SK-N-DZ (cell line): ENCODE results near the gene VPS33B.
"Not testable (repeated sequence)": the region's sequence is repeated elsewhere in the genome, so short reads cannot be mapped to it uniquely, and the experiment has no call there.

ENCODE experiments used
- DNase-seq: peaks from one replicate; pipeline ENCODE4 v3.0.0-alpha.2; 2015; ENCODE audit warnings: low spot score

Gene VPS33B

GRCh38 chr15:91032919-91033803 lies 10.8 kb upstream of the VPS33B start:
- DNase-seq, result peak; percentile 47

- DNase-seq, result no peak
Observed at GRCh38 chr15:91031796-91032195, 9.4 kb upstream of the VPS33B start.

- DNase-seq, result no peak
Observed at GRCh38 chr15:91027677-91028076, 5.3 kb upstream of the VPS33B start.

- DNase-seq, result no peak
Observed at GRCh38 chr15:91023720-91024119, 1.3 kb upstream of the VPS33B start.

GRCh38 chr15:91022832-91023129 lies 387 bp upstream of the VPS33B start:
- DNase-seq, result no peak

- no peak for DNase-seq
Observed at GRCh38 chr15:91021516-91022074, 799 bp downstream of the VPS33B start.

GRCh38 chr15:91018158-91018557 lies 4.2 kb downstream of the VPS33B start:
- no peak for DNase-seq

- no peak for DNase-seq
Observed at GRCh38 chr15:91017716-91018115, 4.7 kb downstream of the VPS33B start.

GRCh38 chr15:91013701-91014100 lies 8.7 kb downstream of the VPS33B start:
- DNase-seq, result not testable (repeated sequence)

GRCh38 chr15:91007266-91007665 lies 15.1 kb downstream of the VPS33B start:
- no peak for DNase-seq

- no peak for DNase-seq
Observed at GRCh38 chr15:91001209-91001608, 21.2 kb downstream of the VPS33B start.

GRCh38 chr15:90998737-90999136 lies 23.7 kb downstream of the VPS33B start:
- no peak for DNase-seq

- peak; percentile 98 for DNase-seq
Observed at GRCh38 chr15:90994417-90995311, 27.7 kb downstream of the VPS33B start, which contains the start of gene PRC1. PRC1 (minus strand) TSS chr15:90994535; CDS start chr15:90994417, 118 bp downstream.

GRCh38 chr15:90994059-90994416 lies 28.4 kb downstream of the VPS33B start:
- DNase-seq, result no peak

GRCh38 chr15:90991587-90992285 lies 30.7 kb downstream of the VPS33B start:
- DNase-seq, result no peak

GRCh38 chr15:90990446-90990845 lies 31.9 kb downstream of the VPS33B start:
- DNase-seq, result no peak

GRCh38 chr15:90989040-90989768 lies 33.2 kb downstream of the VPS33B start:
- no peak for DNase-seq

- DNase-seq, result no peak
Observed at GRCh38 chr15:90988296-90988695, 34.1 kb downstream of the VPS33B start.

- no peak for DNase-seq
Observed at GRCh38 chr15:90987561-90988141, 34.7 kb downstream of the VPS33B start.

GRCh38 chr15:90986790-90987507 lies 35.4 kb downstream of the VPS33B start:
- DNase-seq, result no peak
